ENCODE measurements around the gene TNRC6B.

GRCh38 chr22:40312050-40312449 is 134.3 kb downstream of the TNRC6B start:
- TF ChIP-seq, protein P1, sequence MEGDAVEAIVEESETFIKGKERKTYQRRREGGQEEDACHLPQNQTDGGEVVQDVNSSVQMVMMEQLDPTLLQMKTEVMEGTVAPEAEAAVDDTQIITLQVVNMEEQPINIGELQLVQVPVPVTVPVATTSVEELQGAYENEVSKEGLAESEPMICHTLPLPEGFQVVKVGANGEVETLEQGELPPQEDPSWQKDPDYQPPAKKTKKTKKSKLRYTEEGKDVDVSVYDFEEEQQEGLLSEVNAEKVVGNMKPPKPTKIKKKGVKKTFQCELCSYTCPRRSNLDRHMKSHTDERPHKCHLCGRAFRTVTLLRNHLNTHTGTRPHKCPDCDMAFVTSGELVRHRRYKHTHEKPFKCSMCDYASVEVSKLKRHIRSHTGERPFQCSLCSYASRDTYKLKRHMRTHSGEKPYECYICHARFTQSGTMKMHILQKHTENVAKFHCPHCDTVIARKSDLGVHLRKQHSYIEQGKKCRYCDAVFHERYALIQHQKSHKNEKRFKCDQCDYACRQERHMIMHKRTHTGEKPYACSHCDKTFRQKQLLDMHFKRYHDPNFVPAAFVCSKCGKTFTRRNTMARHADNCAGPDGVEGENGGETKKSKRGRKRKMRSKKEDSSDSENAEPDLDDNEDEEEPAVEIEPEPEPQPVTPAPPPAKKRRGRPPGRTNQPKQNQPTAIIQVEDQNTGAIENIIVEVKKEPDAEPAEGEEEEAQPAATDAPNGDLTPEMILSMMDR (IDR thresholded peaks at IDR 0.05; ENCODE audit: insufficient read depth, low read length), result no peak
- no peak for TF ChIP-seq POLR2AphosphoS5 (IDR thresholded peaks at IDR 0.05; ENCODE audit: low read depth)
- TF ChIP-seq, protein P2, sequence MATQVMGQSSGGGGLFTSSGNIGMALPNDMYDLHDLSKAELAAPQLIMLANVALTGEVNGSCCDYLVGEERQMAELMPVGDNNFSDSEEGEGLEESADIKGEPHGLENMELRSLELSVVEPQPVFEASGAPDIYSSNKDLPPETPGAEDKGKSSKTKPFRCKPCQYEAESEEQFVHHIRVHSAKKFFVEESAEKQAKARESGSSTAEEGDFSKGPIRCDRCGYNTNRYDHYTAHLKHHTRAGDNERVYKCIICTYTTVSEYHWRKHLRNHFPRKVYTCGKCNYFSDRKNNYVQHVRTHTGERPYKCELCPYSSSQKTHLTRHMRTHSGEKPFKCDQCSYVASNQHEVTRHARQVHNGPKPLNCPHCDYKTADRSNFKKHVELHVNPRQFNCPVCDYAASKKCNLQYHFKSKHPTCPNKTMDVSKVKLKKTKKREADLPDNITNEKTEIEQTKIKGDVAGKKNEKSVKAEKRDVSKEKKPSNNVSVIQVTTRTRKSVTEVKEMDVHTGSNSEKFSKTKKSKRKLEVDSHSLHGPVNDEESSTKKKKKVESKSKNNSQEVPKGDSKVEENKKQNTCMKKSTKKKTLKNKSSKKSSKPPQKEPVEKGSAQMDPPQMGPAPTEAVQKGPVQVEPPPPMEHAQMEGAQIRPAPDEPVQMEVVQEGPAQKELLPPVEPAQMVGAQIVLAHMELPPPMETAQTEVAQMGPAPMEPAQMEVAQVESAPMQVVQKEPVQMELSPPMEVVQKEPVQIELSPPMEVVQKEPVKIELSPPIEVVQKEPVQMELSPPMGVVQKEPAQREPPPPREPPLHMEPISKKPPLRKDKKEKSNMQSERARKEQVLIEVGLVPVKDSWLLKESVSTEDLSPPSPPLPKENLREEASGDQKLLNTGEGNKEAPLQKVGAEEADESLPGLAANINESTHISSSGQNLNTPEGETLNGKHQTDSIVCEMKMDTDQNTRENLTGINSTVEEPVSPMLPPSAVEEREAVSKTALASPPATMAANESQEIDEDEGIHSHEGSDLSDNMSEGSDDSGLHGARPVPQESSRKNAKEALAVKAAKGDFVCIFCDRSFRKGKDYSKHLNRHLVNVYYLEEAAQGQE (IDR thresholded peaks at IDR 0.05; ENCODE audit: insufficient replicate concordance, low read depth), result no peak

All from HL-60 (cell line).